Neural cell (in vitro differentiated cells): Measurements from ENCODE around the gene TRPC4AP.

Experiments used
- CTCF ChIP-seq: fragments of 450-650 bp; IDR thresholded peaks from 2 replicates; pipeline ENCODE4 v1.5.1; 2014; ENCODE audit warnings: antibody characterized with exemption, mild to moderate bottlenecking, moderate library complexity; ENCODE audit not compliant: poor library complexity, severe bottlenecking
- EP300 ChIP-seq: fragments of 450-650 bp; conservative IDR thresholded peaks from 2 replicates; pipeline ENCODE4 v1.6.1; 2014; ENCODE audit warnings: antibody characterized with exemption, mild to moderate bottlenecking, moderate library complexity; ENCODE audit not compliant: poor library complexity, severe bottlenecking
- EZH2 ChIP-seq: fragments of 200-600, 300-800 bp; shearing (Covaris generic), sonication (generic); IDR thresholded peaks from 2 replicates; pipeline ENCODE4 v1.6.1; 2014; ENCODE audit warnings: antibody characterized with exemption, low read length, borderline replicate concordance, mild to moderate bottlenecking; ENCODE audit not compliant: insufficient read depth, poor library complexity, severe bottlenecking
- MXI1 ChIP-seq: fragments of 450-650 bp; conservative IDR thresholded peaks from 2 replicates; pipeline ENCODE4 v1.6.1; 2014; ENCODE audit warnings: antibody characterized with exemption, mild to moderate bottlenecking; ENCODE audit not compliant: poor library complexity, severe bottlenecking
- POLR2AphosphoS5 ChIP-seq: IDR thresholded peaks from 2 replicates; pipeline ENCODE4 v1.6.1; 2012
- RAD21 ChIP-seq: fragments of 450-650 bp; conservative IDR thresholded peaks from 2 replicates; pipeline ENCODE4 v1.6.1; 2014; ENCODE audit warnings: antibody characterized with exemption, mild to moderate bottlenecking, moderate library complexity
- REST ChIP-seq: IDR thresholded peaks from 2 replicates; pipeline ENCODE4 v1.6.1; 2012; ENCODE audit warnings: borderline replicate concordance
- SMC3 ChIP-seq: fragments of 450-650 bp; conservative IDR thresholded peaks from 2 replicates; pipeline ENCODE4 v1.6.1; 2014; ENCODE audit warnings: antibody characterized with exemption, mild to moderate bottlenecking, moderate library complexity; ENCODE audit not compliant: poor library complexity

GRCh38 chr20:35087355-35087754 lies 5.3 kb downstream of the TRPC4AP start:
- no peak for TF ChIP-seq CTCF
- no peak for TF ChIP-seq EP300
- TF ChIP-seq REST = no peak
- TF ChIP-seq EZH2 = no peak
- TF ChIP-seq RAD21 = no peak
- TF ChIP-seq POLR2AphosphoS5 = no peak
- no peak for TF ChIP-seq MXI1
- TF ChIP-seq SMC3 = no peak
